Activated T-cell treated with anti-CD3 and anti-CD28 coated beads, Interleukin-2, amount 50 U/mL, for 24 hours (primary cell): Measurements from ENCODE around the gene SCYGR7.

Source experiments
- DNase-seq: peaks from one replicate; pipeline ENCODE4 v3.0.0-alpha.2; 2020
- H3K27ac Mint-ChIP-seq: 2 replicates; pipeline ENCODE4 v1.8.0; 2020; ENCODE audit warnings: mild to moderate bottlenecking, mixed read lengths
- H3K27me3 Mint-ChIP-seq: 2 replicates; pipeline ENCODE4 v1.8.0; 2020; ENCODE audit warnings: mixed read lengths
- H3K36me3 Mint-ChIP-seq: 2 replicates; pipeline ENCODE4 v1.8.0; 2020; ENCODE audit warnings: low read depth, mixed read lengths
- H3K4me1 Mint-ChIP-seq: 2 replicates; pipeline ENCODE4 v1.8.0; 2020; ENCODE audit warnings: low read depth, mixed read lengths
- H3K4me3 Mint-ChIP-seq: 2 replicates; pipeline ENCODE4 v1.8.0; 2020; ENCODE audit warnings: mild to moderate bottlenecking, moderate library complexity, mixed read lengths
- H3K9me3 Mint-ChIP-seq: 2 replicates; pipeline ENCODE4 v1.8.0; 2020; ENCODE audit warnings: mixed read lengths

Gene SCYGR7

GRCh38 chr2:227774011-227774624, 46.0 kb downstream of the SCYGR7 start:
- Mint-ChIP-seq H3K4me3 (no peak overlapping the region), H3K27me3 (peaks cover 3% of the 10 kb centered on the region), H3K36me3 (no peaks in the 10 kb centered on the region), H3K4me1 (peaks cover 20% of the 10 kb centered on the region), H3K9me3 (no peaks in the 10 kb centered on the region), H3K27ac (peak overlapping the region; percentile 74)
- no peak for DNase-seq

- Mint-ChIP-seq H3K27me3 (peaks cover 3% of the 10 kb centered on the region), H3K4me1 (peaks cover 20% of the 10 kb centered on the region), H3K27ac (peak overlapping the region; percentile 74), H3K4me3 (no peak overlapping the region), H3K9me3 (no peaks in the 10 kb centered on the region), H3K36me3 (no peaks in the 10 kb centered on the region)
- DNase-seq: no peak
Measured at GRCh38 chr2:227774895-227775842, 47.0 kb downstream of the SCYGR7 start.
